ENCODE results near the gene ZNF385B. TPM values are rescaled to one million over a fixed set of nuclear protein-coding genes. Genes with fewer than 3 reads are reported as not detected.

The ZNF385B gene
- total RNA-seq, 1 donor: 1.1 TPM

DNA sequence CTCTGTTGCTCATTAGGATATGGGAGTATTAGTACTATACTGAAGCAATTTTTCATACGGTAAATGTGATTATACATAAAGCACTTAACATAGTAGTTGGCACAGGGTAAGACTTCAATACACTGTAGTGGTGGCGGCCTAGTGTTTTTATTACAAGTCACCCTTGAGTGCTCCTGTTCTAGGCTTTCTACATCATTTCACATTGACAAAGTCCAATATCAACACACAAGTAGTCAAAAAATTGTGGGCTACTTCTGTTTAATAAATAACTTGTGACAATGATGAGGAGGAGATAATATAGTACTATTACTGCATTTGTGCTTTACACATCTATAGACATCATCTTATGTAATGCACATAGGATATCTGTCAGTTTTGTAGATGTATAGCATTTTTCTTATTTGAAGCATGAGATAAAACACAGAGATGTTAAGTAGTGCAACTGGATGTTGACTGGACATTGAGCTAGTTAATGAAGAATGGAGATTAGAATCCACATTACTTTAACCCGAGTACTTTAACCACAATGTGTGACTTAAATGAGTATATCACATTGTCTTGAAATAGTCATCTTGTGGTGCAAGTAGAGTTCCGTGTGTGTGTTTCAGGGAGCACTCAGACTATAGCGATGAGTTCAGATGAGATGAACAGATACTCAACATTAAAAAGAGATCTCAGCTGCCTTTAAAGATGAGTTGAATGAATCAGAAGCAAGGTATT, 134.8 kb downstream of the ZNF385B start:
- Histone ChIP-seq H3K4me1 (ENCODE audit: insufficient read depth, low read length) (no peaks in the 10 kb centered on the region), H3K4me3 (ENCODE audit: insufficient read depth, low read length) (no peak overlapping the region), H3K9me3 (ENCODE audit: low read depth, low read length) (no peaks in the 10 kb centered on the region), H3K79me2 (ENCODE audit: insufficient read depth, low read length) (no peaks in the 10 kb centered on the region), H3K4me2 (ENCODE audit: insufficient read depth, low read length) (no peak overlapping the region), H3K27me3 (ENCODE audit: insufficient read depth, low read length) (no peaks in the 10 kb centered on the region), H2AFZ (ENCODE audit: low read length) (no peak overlapping the region), H4K20me1 (ENCODE audit: insufficient read depth, low read length) (no peaks in the 10 kb centered on the region), H3K36me3 (ENCODE audit: insufficient read depth, low read length) (no peaks in the 10 kb centered on the region), H3K27ac (ENCODE audit: low read depth, low read length) (no peak overlapping the region)
- TF ChIP-seq, protein P1, sequence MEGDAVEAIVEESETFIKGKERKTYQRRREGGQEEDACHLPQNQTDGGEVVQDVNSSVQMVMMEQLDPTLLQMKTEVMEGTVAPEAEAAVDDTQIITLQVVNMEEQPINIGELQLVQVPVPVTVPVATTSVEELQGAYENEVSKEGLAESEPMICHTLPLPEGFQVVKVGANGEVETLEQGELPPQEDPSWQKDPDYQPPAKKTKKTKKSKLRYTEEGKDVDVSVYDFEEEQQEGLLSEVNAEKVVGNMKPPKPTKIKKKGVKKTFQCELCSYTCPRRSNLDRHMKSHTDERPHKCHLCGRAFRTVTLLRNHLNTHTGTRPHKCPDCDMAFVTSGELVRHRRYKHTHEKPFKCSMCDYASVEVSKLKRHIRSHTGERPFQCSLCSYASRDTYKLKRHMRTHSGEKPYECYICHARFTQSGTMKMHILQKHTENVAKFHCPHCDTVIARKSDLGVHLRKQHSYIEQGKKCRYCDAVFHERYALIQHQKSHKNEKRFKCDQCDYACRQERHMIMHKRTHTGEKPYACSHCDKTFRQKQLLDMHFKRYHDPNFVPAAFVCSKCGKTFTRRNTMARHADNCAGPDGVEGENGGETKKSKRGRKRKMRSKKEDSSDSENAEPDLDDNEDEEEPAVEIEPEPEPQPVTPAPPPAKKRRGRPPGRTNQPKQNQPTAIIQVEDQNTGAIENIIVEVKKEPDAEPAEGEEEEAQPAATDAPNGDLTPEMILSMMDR (IDR thresholded peaks at IDR 0.05; ENCODE audit: extremely low read depth, low read depth, low read length): no peak
- DNase-seq (ENCODE audit: insufficient read length, low spot score, missing footprints): no peak

GRCh38 chr2:179724403-179724802, 137.0 kb downstream of the ZNF385B start:
- H3K36me3 ChIP-seq (ENCODE audit: insufficient read depth, low read length): no peaks in the 10 kb centered on the region
- no peaks in the 10 kb centered on the region for H3K9me3 ChIP-seq (ENCODE audit: low read depth, low read length)
- H3K4me2 ChIP-seq (ENCODE audit: insufficient read depth, low read length): no peak overlapping the region
- TF ChIP-seq, protein P1 (IDR thresholded peaks at IDR 0.05; ENCODE audit: extremely low read depth, low read depth, low read length): no peak
- no peak overlapping the region for H3K4me3 ChIP-seq (ENCODE audit: insufficient read depth, low read length)
- no peaks in the 10 kb centered on the region for H3K79me2 ChIP-seq (ENCODE audit: insufficient read depth, low read length)
- no peaks in the 10 kb centered on the region for H3K4me1 ChIP-seq (ENCODE audit: insufficient read depth, low read length)
- no peaks in the 10 kb centered on the region for H3K27me3 ChIP-seq (ENCODE audit: insufficient read depth, low read length)
- H4K20me1 ChIP-seq (ENCODE audit: insufficient read depth, low read length): no peaks in the 10 kb centered on the region
- DNase-seq (ENCODE audit: insufficient read length, low spot score, missing footprints): no peak
- H3K27ac ChIP-seq (ENCODE audit: low read depth, low read length): no peak overlapping the region
- no peak overlapping the region for H2AFZ ChIP-seq (ENCODE audit: low read length)

DNA sequence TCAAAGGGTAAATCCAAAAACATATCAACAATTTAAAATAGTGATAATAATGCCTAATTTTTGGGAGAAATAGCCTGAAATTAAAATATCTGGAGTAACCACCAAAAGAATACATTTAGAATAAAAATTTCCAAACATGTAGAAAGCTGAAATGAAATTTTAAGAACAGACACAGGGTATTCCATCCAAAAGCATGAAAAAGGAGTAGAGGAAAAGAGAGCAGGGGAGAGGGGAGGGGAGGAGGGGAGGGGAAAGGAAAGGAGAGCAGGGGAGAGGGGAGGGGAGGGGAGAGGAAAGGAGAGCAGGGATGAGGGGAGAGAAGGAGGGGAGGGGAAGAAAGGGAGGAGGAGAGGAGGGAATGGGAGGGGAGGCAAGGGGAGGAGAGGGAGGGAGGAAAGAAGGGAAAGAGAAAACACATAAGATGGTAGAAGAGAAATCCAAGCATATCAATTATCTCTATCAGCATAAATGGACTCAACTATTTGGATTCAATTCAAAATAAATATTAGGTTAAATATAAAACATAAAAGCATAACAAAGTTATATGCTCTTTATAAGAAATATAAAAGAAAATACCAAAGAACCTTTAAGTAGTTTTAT, 141.1 kb downstream of the ZNF385B start:
- Histone ChIP-seq H3K36me3 (ENCODE audit: insufficient read depth, low read length) (no peaks in the 10 kb centered on the region), H3K27ac (ENCODE audit: low read depth, low read length) (no peak overlapping the region), H3K4me1 (ENCODE audit: insufficient read depth, low read length) (no peaks in the 10 kb centered on the region), H3K27me3 (ENCODE audit: insufficient read depth, low read length) (no peaks in the 10 kb centered on the region), H3K79me2 (ENCODE audit: insufficient read depth, low read length) (no peaks in the 10 kb centered on the region), H3K4me2 (ENCODE audit: insufficient read depth, low read length) (no peak overlapping the region), H3K9me3 (ENCODE audit: low read depth, low read length) (no peaks in the 10 kb centered on the region), H2AFZ (ENCODE audit: low read length) (no peak overlapping the region), H4K20me1 (ENCODE audit: insufficient read depth, low read length) (no peaks in the 10 kb centered on the region), H3K4me3 (ENCODE audit: insufficient read depth, low read length) (no peak overlapping the region)
- peak; percentile 47 for DNase-seq (ENCODE audit: insufficient read length, low spot score, missing footprints)
- TF ChIP-seq, protein P1 (IDR thresholded peaks at IDR 0.05; ENCODE audit: extremely low read depth, low read depth, low read length): no peak

DNA sequence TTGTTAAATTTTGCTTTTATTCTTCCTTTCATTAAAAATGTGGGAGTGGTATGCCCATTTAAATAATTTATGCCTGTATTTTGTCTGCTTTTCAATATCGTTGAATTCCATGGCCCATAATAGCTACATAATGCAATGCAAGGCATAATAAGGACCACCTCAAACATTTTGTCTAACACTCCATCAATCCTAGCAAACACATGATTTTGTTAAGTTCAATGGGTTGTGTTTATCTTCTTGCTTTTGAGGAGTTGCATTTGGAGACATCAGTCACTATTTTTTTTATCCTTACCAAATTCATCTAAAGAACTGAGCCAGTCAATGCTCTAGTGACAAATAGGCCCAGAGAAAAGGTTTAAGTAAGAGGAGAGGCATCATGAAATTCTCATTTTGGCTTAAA, 145.5 kb downstream of the ZNF385B start:
- Histone ChIP-seq H3K9me3 (ENCODE audit: low read depth, low read length) (no peaks in the 10 kb centered on the region), H3K36me3 (ENCODE audit: insufficient read depth, low read length) (no peaks in the 10 kb centered on the region), H3K27me3 (ENCODE audit: insufficient read depth, low read length) (no peaks in the 10 kb centered on the region), H3K27ac (ENCODE audit: low read depth, low read length) (no peak overlapping the region), H3K4me3 (ENCODE audit: insufficient read depth, low read length) (no peak overlapping the region), H3K79me2 (ENCODE audit: insufficient read depth, low read length) (no peaks in the 10 kb centered on the region), H2AFZ (ENCODE audit: low read length) (no peak overlapping the region), H4K20me1 (ENCODE audit: insufficient read depth, low read length) (no peaks in the 10 kb centered on the region), H3K4me1 (ENCODE audit: insufficient read depth, low read length) (no peaks in the 10 kb centered on the region), H3K4me2 (ENCODE audit: insufficient read depth, low read length) (no peak overlapping the region)
- TF ChIP-seq, protein P1 (IDR thresholded peaks at IDR 0.05; ENCODE audit: extremely low read depth, low read depth, low read length): no peak
- DNase-seq (ENCODE audit: insufficient read length, low spot score, missing footprints): no peak

Measured in osteoblast (primary cell).